Measurements from ENCODE around the gene RBM47.

DNA sequence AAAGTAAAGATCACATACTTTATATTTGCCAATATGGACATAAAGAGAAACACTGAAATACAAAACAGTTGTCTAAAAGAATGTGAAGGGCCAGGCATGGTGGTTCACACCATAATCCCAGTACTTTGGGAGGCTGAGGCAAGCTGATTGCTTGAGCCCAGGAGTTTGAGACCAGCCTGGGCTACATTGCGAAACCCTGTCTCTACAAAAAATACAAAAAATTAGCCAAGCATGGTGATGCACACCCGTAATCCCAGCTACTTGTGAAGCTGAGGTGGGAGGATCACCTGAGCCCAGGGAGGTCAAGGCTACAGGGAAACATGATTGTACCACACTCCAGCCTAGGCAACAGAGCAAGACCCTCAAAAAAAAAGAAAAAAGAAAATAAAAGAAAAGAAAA lies 11.8 kb downstream of the RBM47 start:
- TF ChIP-seq GATA3 (IDR thresholded peaks at IDR 0.05; ENCODE audit: low read depth, low read length) (no peak), GATA2 (IDR thresholded peaks at IDR 0.05; ENCODE audit: low read depth, low read length) (no peak)

Data from SH-SY5Y (cell line).